HG03575 (cell line): ENCODE measurements around the gene CYB5D1.
A peak's percentile ranks its signal among the peaks of the same experiment; 100 is the strongest.
"Not testable (repeated sequence)": the region's sequence is repeated elsewhere in the genome, so short reads cannot be mapped to it uniquely, and the experiment has no call there.

Source experiments
- ATAC-seq: cut with Tn5 transposase; IDR thresholded peaks from one replicate; pipeline ENCODE4 v1.9.1; 2021; ENCODE audit not compliant: unreplicated experiment, insufficient number of reproducible peaks, low FRiP score; ENCODE audit errors: extremely low read depth

The CYB5D1 gene

DNA sequence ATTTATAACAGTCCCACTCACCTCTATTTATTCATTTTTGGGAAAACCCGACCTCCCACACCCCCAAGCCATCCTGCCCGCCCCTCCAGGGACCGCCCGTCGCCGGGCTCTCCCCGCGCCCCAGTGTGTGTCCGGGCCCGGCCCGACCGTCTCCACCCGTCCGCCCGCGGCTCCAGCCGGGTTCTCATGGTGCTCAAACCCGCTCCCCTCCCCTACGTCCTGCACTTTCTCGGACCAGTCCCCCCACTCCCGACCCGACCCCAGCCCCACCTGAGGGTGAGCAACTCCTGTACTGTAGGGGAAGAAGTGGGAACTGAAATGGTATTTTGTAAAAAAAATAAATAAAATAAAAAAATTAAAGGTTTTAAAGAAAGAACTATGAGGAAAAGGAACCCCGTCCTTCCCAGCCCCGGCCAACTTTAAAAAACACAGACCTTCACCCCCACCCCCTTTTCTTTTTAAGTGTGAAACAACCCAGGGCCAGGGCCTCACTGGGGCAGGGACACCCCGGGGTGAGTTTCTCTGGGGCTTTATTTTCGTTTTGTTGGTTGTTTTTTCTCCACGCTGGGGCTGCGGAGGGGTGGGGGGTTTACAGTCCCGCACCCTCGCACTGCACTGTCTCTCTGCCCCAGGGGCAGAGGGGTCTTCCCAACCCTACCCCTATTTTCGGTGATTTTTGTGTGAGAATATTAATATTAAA lies 3.6 kb upstream of the CYB5D1 start:
- no peak for ATAC-seq

GRCh38 chr17:7854851-7855659 lies 2.7 kb upstream of the CYB5D1 start, which contains the start of gene TMEM88:
Gene TMEM88, plus strand, starts transcription at chr17:7855066. Its CDS starts 9 bp downstream, at chr17:7855075.
- no peak for ATAC-seq

GRCh38 chr17:7855660-7856010 lies 2.2 kb upstream of the CYB5D1 start:
- ATAC-seq, result no peak

GRCh38 chr17:7856011-7856810 lies 1.6 kb upstream of the CYB5D1 start:
- no peak for ATAC-seq

- peak; percentile 48 for ATAC-seq
Observed at GRCh38 chr17:7856811-7857712, 741 bp upstream of the CYB5D1 start, which contains the start of gene NAA38. Gene NAA38, minus strand, starts transcription at chr17:7857559. Its CDS starts 96 bp downstream, at chr17:7857463.

DNA sequence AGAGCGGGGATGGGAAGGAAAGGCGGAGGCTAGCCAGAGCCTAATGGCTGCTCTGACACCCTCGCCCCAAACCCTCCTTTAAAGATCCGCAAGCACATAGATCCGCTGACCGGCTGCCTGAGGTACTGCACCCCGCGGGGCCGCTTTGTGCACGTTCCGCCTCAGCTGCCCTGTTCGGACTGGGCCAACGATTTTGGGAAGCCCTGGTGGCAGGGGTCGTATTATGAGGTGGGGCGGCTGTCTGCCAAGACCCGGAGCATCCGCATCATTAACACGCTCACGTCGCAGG lies 663 bp downstream of the CYB5D1 start:
- ATAC-seq, result no peak

DNA sequence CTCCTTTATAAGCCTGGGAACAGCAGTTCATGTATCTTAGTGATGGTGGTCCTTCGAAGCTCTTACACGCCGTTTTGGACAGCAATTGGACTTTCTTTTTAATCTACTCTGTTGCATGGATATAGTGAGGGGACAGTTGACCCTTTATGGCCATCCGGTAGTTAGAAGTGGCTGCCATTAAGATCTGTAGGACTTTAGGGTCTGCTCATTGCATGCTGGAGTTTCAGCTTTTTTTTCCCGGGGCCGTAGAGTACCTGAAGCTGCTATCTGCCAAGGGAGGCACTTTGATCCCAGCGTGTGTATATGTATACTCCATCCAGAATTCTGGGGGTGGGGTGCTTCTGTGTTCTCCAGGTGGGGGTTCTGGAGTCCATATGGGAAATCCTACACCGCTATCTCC lies 1.2 kb downstream of the CYB5D1 start:
- ATAC-seq, result no peak

DNA sequence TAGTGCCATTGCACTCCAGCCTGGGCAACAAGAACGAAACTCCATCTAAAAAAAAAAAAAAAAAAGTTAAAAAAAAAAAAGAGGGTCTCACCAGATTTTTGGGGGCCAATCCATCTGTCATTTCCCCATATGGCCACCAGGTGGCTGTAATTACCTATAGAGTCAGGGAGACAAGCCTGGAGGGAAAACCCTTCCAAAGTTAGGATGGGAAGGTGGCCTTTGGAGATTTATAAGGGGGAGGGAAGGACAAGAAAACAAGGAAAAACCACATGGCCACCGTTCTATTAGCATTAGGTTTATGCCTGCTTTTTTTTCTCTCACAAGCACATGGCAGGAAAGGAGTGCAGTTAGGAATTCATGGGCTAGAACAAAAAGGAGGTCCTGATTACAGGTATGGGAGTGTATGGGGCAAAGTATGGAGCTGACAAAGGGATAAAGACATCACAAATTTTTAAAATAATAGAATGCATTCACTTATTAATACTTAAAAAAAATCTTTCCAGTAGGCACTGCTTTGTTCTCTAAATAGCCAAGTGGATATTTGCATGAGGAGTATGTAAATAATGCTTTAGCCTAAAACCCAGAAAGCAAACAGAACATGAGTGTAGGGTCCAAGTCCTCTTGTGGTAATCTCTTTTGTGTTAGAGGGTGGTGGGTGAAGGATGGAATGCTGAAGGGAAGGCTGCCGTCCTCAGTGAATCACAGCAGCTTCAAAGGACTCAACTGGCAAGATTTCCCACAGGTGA lies 5.1 kb downstream of the CYB5D1 start:
- no peak for ATAC-seq

DNA sequence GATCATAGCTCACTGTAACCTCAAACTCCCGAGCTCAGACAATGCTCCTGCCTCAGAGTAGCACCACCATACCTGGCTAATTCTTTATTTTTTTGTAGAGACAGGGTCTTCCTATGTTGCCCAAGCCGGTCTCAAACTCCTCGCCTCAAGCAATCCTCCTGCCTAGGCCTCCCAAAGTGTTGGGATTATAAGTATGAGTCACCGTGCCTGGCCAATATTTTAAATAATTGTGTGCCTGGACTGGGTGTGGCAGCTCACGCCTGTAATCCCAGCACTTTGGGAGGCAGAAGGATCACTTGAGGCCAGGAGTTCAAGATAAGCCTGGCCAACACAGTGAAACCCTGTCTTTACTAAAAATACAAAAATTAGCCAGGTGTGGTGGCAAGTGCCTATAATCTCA lies 6.6 kb downstream of the CYB5D1 start:
- not testable (repeated sequence) for ATAC-seq

DNA sequence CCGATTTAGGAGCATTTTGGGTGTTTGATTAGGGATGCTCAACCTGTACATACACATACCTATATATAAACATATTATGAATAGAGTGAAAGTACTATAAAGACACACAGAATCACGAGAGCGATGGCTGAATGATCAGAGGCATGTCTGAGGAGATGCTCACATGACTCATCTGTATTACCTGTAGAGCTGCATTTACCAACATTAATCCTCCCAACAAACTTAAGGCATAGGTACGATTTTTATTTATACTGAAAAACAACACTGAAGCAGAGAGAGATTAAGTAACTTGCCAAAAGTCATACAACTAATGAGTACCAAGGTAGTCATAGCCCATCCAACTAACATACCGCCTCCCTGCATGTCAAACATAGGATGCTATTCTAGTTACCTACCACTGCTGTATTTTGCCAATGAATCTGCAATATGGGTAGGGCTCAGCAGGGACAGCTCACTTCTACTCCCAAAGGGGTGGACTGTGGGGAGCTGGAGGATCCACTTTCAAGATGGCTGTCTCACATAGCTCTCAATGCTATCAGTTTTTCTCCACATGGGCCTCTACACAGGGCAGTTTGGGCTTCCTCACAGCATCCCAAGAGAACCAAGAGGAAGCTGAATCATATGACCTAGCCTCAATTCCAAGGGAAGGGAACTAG lies 7.3 kb downstream of the CYB5D1 start:
- ATAC-seq, result no peak

GRCh38 chr17:7867881-7868329 lies 10.1 kb downstream of the CYB5D1 start:
- no peak for ATAC-seq

- ATAC-seq, result no peak
Observed at GRCh38 chr17:7873051-7873450, 15.2 kb downstream of the CYB5D1 start.

- ATAC-seq, result no peak
Observed at GRCh38 chr17:7875804-7876370, 18.1 kb downstream of the CYB5D1 start.

GRCh38 chr17:7878234-7878633 lies 20.4 kb downstream of the CYB5D1 start:
- no peak for ATAC-seq

- no peak for ATAC-seq
Observed at GRCh38 chr17:7880076-7880868, 22.5 kb downstream of the CYB5D1 start.

- no peak for ATAC-seq
Observed at GRCh38 chr17:7881276-7882054, 23.7 kb downstream of the CYB5D1 start.
